Trophoblast cell (in vitro differentiated cells and primary cell): ENCODE results near the gene YIPF2. TPM values are rescaled to one million over a fixed set of nuclear protein-coding genes. Genes with fewer than 3 reads are reported as not detected.

Experiments used
- DNase-seq, 2 donors: peaks; one replicate each; pipeline ENCODE4 v3.0.0-alpha.2; 2016
- H2AFZ ChIP-seq: 2 replicates; pipeline ENCODE4 v1.6.1; 2013; ENCODE audit warnings: low read length, moderate library complexity, mild to moderate bottlenecking; ENCODE audit not compliant: insufficient read depth, poor library complexity
- H2AK5ac ChIP-seq: 2 replicates; pipeline ENCODE4 v1.6.1; 2013; ENCODE audit warnings: mild to moderate bottlenecking, low read length
- H2BK120ac ChIP-seq: 2 replicates; pipeline ENCODE4 v1.6.1; 2013; ENCODE audit warnings: low read length, mild to moderate bottlenecking, moderate library complexity; ENCODE audit not compliant: insufficient read depth, poor library complexity
- H2BK12ac ChIP-seq: 2 replicates; pipeline ENCODE4 v1.6.1; 2013; ENCODE audit warnings: mild to moderate bottlenecking, low read length, moderate library complexity
- H2BK5ac ChIP-seq: 2 replicates; pipeline ENCODE4 v1.6.1; 2013; ENCODE audit warnings: low read length, low read depth, moderate library complexity, mild to moderate bottlenecking; ENCODE audit not compliant: poor library complexity
- H3K14ac ChIP-seq: 2 replicates; pipeline ENCODE4 v1.6.1; 2013; ENCODE audit warnings: mild to moderate bottlenecking, low read length
- H3K18ac ChIP-seq: 2 replicates; pipeline ENCODE4 v1.6.1; 2013; ENCODE audit warnings: mild to moderate bottlenecking, low read length
- H3K23ac ChIP-seq: 2 replicates; pipeline ENCODE4 v1.6.1; 2013; ENCODE audit warnings: low read length
- H3K27ac ChIP-seq: 2 replicates; pipeline ENCODE4 v1.5.1; 2013; ENCODE audit warnings: low read depth, mild to moderate bottlenecking, inconsistent platforms, low read length, moderate library complexity
- H3K27me3 ChIP-seq: 2 replicates; pipeline ENCODE4 v1.6.1; 2013; ENCODE audit warnings: inconsistent platforms, mild to moderate bottlenecking, low read length, moderate library complexity; ENCODE audit not compliant: insufficient read depth
- H3K36me3 ChIP-seq, 2 experiments: 1 replicate in 1 of 2; 2 replicates in 1 of 2; pipeline ENCODE4 v1.6.1; 2013; ENCODE audit warnings: low read length in 2 of 2, mild to moderate bottlenecking in 2 of 2, moderate library complexity in 1 of 2; ENCODE audit not compliant: insufficient read depth in 2 of 2, control insufficient read depth in 1 of 2
- H3K4ac ChIP-seq: 2 replicates; pipeline ENCODE4 v1.6.1; 2013; ENCODE audit warnings: low read depth, mild to moderate bottlenecking, low read length, moderate library complexity
- H3K4me1 ChIP-seq, 2 experiments: 1 replicate in 1 of 2; 2 replicates in 1 of 2; pipeline ENCODE4 v1.6.1; 2013; ENCODE audit warnings: low read length in 2 of 2, mild to moderate bottlenecking in 2 of 2, moderate library complexity in 1 of 2; ENCODE audit not compliant: insufficient read depth in 2 of 2, control insufficient read depth in 1 of 2
- H3K4me2 ChIP-seq: 2 replicates; pipeline ENCODE4 v1.6.1; 2013; ENCODE audit warnings: inconsistent platforms, mild to moderate bottlenecking, low read length, moderate library complexity
- H3K4me3 ChIP-seq: 2 replicates; pipeline ENCODE4 v1.5.1; 2013; ENCODE audit warnings: mild to moderate bottlenecking, low read depth, low read length, inconsistent platforms
- H3K79me1 ChIP-seq: one replicate; pipeline ENCODE4 v1.6.1; 2013; ENCODE audit warnings: low read length
- H3K79me2 ChIP-seq: 2 replicates; pipeline ENCODE4 v1.6.1; 2013; ENCODE audit warnings: low read length, mild to moderate bottlenecking; ENCODE audit not compliant: control insufficient read depth, insufficient read depth, poor library complexity
- H3K9ac ChIP-seq: 2 replicates; pipeline ENCODE4 v1.6.1; 2013; ENCODE audit warnings: mild to moderate bottlenecking, low read length
- H3K9me3 ChIP-seq: 2 replicates; pipeline ENCODE4 v1.6.1; 2013; ENCODE audit warnings: low read depth, mild to moderate bottlenecking, control low read depth, inconsistent platforms, low read length; ENCODE audit not compliant: insufficient read depth
- H4K12ac ChIP-seq: 2 replicates; pipeline ENCODE4 v1.6.1; 2013; ENCODE audit warnings: low read depth, mild to moderate bottlenecking, low read length, moderate library complexity
- H4K8ac ChIP-seq: 2 replicates; pipeline ENCODE4 v1.6.1; 2013; ENCODE audit warnings: low read depth, mild to moderate bottlenecking, low read length, moderate library complexity
- H4K91ac ChIP-seq: one replicate; pipeline ENCODE4 v1.6.1; 2013; ENCODE audit warnings: low read depth, mild to moderate bottlenecking, low read length, moderate library complexity
- WGBS: extraction: QIAGEN DNeasy Blood & Tissue Kit; methylation state at CpG from one replicate; pipeline ENCODE4 v1.1.7; 2013; ENCODE audit warnings: missing lambda C conversion rate; ENCODE audit not compliant: insufficient read length, insufficient coverage; ENCODE audit errors: extremely low coverage; 5-methylcytosine and 5-hydroxymethylcytosine counted together
- polyA plus RNA-seq: library from polyadenylated mRNA; stranded (reverse); fragments of 200-250 nt; gene quantifications from 2 replicates; pipeline ENCODE4 v1.2.3, GENCODE V29; 2013

The YIPF2 gene
- 98.9 and 102 TPM in 2 replicates for polyA plus RNA-seq

DNA sequence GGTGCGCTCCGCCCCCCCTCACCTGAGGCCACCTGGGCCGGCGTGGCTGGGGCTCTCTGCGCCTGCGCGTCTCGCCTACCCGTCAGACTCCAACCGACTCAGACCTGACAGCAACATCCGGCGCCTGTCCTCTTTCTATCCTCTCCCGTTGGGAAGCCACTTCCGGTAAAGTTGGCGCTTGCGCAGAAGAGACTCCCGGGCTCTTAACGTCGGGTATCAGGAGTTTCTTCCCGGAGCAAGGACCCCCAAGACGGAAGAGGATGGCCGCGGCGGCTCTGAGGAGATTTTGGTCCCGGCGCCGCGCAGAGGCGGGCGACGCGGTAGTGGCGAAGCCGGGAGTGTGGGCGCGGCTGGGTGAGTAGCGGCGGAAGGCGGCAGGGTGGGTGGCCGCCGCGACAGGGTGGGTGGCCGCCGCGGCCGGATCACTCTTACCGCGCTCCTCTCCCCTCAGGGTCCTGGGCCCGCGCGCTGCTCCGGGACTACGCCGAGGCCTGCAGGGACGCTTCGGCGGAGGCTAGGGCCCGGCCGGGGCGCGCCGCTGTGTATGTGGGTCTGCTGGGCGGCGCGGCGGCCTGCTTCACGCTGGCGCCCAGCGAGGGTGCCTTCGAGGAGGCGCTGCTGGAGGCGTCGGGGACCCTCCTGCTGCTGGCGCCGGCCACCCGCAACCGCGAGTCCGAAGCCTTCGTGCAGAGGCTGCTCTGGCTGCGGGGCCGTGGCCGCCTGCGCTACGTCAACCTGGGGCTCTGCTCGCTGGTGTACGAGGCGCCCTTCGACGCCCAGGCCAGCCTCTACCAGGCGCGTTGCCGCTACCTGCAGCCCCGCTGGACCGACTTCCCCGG is at the start of gene YIPF2, which contains the start of gene TIMM29:
Gene YIPF2, minus strand, starts transcription at position 77 of the 839 bp plus-strand sequence. CDS start 229 bp downstream, outside the sequence.
Gene TIMM29, plus strand, starts transcription at position 249 of the 839 bp plus-strand sequence. Its CDS starts 12 bp downstream, at position 261.
- H2AFZ ChIP-seq, result peak within 1 kb of the TSS; percentile 53
- peak within 1 kb of the TSS; percentile 32 for H2BK120ac ChIP-seq
- H3K27me3 ChIP-seq, result no peaks in the 10 kb centered on the region
- H3K9me3 ChIP-seq, result peaks cover 3% of the 10 kb centered on the region
- H3K4me3 ChIP-seq, result peak within 1 kb of the TSS; percentile 94
- H2BK5ac ChIP-seq, result peak within 1 kb of the TSS; percentile 1
- peak; percentile 98 to 100 for DNase-seq
- peak within 1 kb of the TSS; percentile 88 for H2AK5ac ChIP-seq
- H3K79me2 ChIP-seq, result peaks cover 17% of the 10 kb centered on the region
- peak within 1 kb of the TSS; percentile 87 for H4K12ac ChIP-seq
- peak within 1 kb of the TSS; percentile 92 for H3K4me2 ChIP-seq
- H3K36me3 ChIP-seq, result peaks cover 21 to 28% of the 10 kb centered on the region in 2 experiments
- no CpG with 5 or more reads among the region's 96 CpGs for WGBS
- no peak within 1 kb of the TSS for H3K23ac ChIP-seq
- peaks cover 7 to 16% of the 10 kb centered on the region in 2 experiments for H3K4me1 ChIP-seq
- no peak within 1 kb of the TSS for H2BK12ac ChIP-seq
- H3K4ac ChIP-seq, result peak within 1 kb of the TSS; percentile 91
- no peak within 1 kb of the TSS for H3K27ac ChIP-seq
- H3K9ac ChIP-seq, result peak within 1 kb of the TSS; percentile 90
- peak within 1 kb of the TSS; percentile 89 for H4K8ac ChIP-seq
- H4K91ac ChIP-seq, result peak within 1 kb of the TSS; percentile 84
- peaks cover 11% of the 10 kb centered on the region for H3K79me1 ChIP-seq
- peak within 1 kb of the TSS; percentile 71 for H3K18ac ChIP-seq
- H3K14ac ChIP-seq, result peak within 1 kb of the TSS; percentile 82

DNA sequence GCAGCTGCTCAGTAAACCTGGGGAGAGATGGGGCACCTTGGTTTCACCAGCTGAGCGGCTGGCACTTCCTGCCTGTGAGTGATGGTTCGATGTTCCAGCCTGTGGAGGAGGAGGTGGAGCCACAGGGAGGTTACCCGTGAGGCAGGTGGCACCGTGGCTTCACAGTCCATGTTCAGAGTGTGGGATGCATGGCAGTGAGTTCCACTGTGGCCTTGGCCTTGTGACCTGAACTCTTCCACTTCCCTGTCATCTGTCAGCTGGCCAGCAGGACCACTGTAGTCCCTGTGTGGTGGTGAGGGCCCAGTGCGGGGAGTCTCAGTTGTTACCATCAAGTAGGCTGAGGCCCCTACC is 49.3 kb upstream of the YIPF2 start:
- H3K4ac ChIP-seq, result peak overlapping the region; percentile 16
- H4K12ac ChIP-seq, result no peak overlapping the region
- H3K9me3 ChIP-seq, result peaks cover 2% of the 10 kb centered on the region
- H3K14ac ChIP-seq, result no peak overlapping the region
- H2BK120ac ChIP-seq, result no peak overlapping the region
- H2BK5ac ChIP-seq, result no peak overlapping the region
- H4K8ac ChIP-seq, result no peak overlapping the region
- no peak overlapping the region for H3K4me3 ChIP-seq
- H3K27me3 ChIP-seq, result no peaks in the 10 kb centered on the region
- H3K36me3 ChIP-seq, result peaks cover 6 to 7% of the 10 kb centered on the region in 2 experiments
- peaks cover 23% of the 10 kb centered on the region for H3K79me2 ChIP-seq
- H3K4me1 ChIP-seq, result no peaks in the 10 kb centered on the region
- no peak overlapping the region for H3K9ac ChIP-seq
- WGBS, result no CpG with 5 or more reads among the region's 5 CpGs
- no peak overlapping the region for H2AFZ ChIP-seq
- H3K27ac ChIP-seq, result no peak overlapping the region
- no peak overlapping the region for H3K18ac ChIP-seq
- H2BK12ac ChIP-seq, result no peak overlapping the region
- no peak overlapping the region for H3K23ac ChIP-seq
- H2AK5ac ChIP-seq, result no peak overlapping the region
- DNase-seq, result no peak
- no peak overlapping the region for H3K4me2 ChIP-seq
- no peaks in the 10 kb centered on the region for H3K79me1 ChIP-seq
- H4K91ac ChIP-seq, result no peak overlapping the region

DNA sequence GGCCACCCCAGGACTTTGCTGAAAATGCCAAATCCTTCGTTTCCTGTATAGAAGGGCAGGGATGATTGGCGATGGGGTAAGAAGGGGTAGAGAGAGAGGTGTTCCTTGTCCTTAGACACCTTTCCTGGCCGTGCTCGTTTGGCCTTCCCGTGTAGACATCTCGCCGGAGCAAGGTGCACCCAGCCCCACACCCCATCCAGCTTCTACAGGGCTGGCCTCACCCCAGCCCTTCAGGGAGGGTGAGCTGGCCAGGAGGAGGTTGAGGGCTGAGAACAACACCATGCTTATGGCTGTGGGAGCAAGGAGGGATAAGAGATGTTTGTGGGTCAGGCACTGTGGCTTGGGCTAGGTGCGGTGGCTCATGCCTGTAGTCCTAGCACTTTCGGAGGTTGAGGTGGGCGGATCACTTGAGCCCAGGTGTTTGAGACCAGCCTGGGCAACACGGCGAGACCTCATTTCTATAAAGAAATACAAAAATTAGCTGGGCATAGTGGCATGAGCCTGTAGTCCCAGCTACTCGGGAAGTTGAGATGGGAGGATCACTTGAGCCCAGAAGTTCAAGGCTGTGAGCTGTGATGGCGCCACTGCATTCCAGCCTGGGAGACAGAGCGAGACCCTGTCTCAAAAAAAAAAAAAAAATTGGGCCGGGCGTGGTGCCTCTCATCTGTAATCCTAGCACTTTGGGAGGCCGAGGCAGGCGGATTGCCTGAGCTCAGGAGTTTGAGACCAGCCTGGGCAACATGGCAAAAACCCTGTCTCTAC is 47.9 kb upstream of the YIPF2 start:
- WGBS, result no CpG with 5 or more reads among the region's 19 CpGs
- Histone ChIP-seq H3K23ac (no peak overlapping the region), H4K12ac (no peak overlapping the region), H2BK5ac (no peak overlapping the region), H2BK120ac (no peak overlapping the region), H3K4me1 (no peaks in the 10 kb centered on the region), H4K8ac (no peak overlapping the region), H3K79me1 (no peaks in the 10 kb centered on the region), H3K36me3 (peaks cover 7 to 8% of the 10 kb centered on the region in 2 experiments), H3K27me3 (no peaks in the 10 kb centered on the region), H3K27ac (no peak overlapping the region), H2AK5ac (no peak overlapping the region), H2AFZ (peak overlapping the region; percentile 1), H3K4ac (peak overlapping the region; percentile 16), H3K79me2 (peaks cover 21% of the 10 kb centered on the region), H4K91ac (no peak overlapping the region), H3K9me3 (peaks cover 2% of the 10 kb centered on the region), H3K14ac (no peak overlapping the region), H3K4me2 (no peak overlapping the region), H3K9ac (no peak overlapping the region), H3K4me3 (no peak overlapping the region), H3K18ac (no peak overlapping the region), H2BK12ac (no peak overlapping the region)
- peak in 1 of 2 donors; percentile 26 for DNase-seq

DNA sequence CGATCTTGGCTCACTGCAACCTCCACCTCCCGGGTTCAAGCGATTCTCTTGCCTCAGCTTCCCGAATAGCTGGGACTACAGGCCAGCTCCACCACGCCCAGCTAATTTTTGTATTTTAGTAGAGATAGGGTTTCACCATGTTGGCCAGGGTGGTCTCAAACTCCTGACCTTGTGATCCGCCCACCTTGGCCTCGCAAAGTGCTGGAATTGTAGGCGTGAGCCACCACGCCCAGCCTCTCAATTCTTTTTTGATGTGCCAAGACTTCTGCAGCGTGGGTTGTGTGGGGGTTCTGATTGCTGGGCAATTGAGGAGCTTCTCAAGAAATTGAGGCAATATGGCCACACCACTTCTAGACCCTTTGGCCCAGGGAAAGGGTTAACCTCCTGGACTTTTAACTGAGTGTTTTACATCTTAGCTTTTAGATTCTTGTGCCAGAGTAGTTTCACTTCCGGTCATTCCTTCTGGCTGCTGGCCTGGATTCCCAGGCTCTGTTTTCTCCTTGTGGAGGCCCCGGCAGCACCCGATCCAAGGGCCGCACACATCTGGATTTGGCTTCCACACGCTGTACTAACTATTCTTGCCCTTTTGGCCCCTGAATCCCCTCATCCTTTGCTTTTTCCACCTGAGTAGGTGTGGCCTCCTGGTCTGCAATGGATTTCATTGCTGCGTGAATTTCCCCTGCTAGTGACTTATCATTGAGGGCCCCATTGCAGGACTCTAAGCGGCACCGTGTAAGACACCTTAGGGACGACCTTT is 47.1 kb upstream of the YIPF2 start:
- no CpG with 5 or more reads among the region's 19 CpGs for WGBS
- no peaks in the 10 kb centered on the region for H3K4me1 ChIP-seq

More for the DNA sequence above, 47.1 kb upstream of the YIPF2 start:
- Histone ChIP-seq H3K36me3 (peaks cover 4 to 5% of the 10 kb centered on the region in 2 experiments), H2BK5ac (no peak overlapping the region), H3K4me2 (peak overlapping the region; percentile 7), H3K4ac (peak overlapping the region; percentile 16), H4K91ac (no peak overlapping the region), H3K27me3 (no peaks in the 10 kb centered on the region), H4K8ac (no peak overlapping the region), H2AK5ac (no peak overlapping the region), H2BK120ac (no peak overlapping the region), H3K27ac (no peak overlapping the region), H3K79me1 (no peaks in the 10 kb centered on the region), H3K79me2 (peaks cover 21% of the 10 kb centered on the region), H3K23ac (no peak overlapping the region), H3K4me3 (no peak overlapping the region), H2BK12ac (no peak overlapping the region), H2AFZ (no peak overlapping the region), H3K9ac (no peak overlapping the region), H3K14ac (no peak overlapping the region), H3K9me3 (no peaks in the 10 kb centered on the region), H4K12ac (no peak overlapping the region), H3K18ac (no peak overlapping the region)
- DNase-seq, result peak in 1 of 2 donors; percentile 58
